Dedifferentiated amniotic fluid mesenchymal stem cell (primary cell): ENCODE data around the gene OR13C5.

Experiments used
- DNase-seq: peaks from one replicate; pipeline ENCODE4 v3.0.0-alpha.2; 2016; ENCODE audit errors: extremely low spot score

The OR13C5 gene

GRCh38 chr9:104553261-104553660 lies 46.0 kb downstream of the OR13C5 start:
- DNase-seq = no peak
